HEK293 (cell line): ENCODE measurements around the gene POLN.

Source experiments
- CTCF ChIA-PET: fragments of 350-600 bp; formaldehyde crosslinking; extraction: SDS; loops from one replicate; lab custom pipeline; 2021; ENCODE audit warnings: antibody characterized with exemption; lab: Yijun Ruan, JAX
- POLR2A ChIA-PET: fragments of 300-600 bp; formaldehyde crosslinking; extraction: SDS; loops from one replicate; lab custom pipeline; 2020; ENCODE audit warnings: antibody characterized with exemption, inconsistent platforms; lab: Yijun Ruan, JAX
- H3K27ac ChIP-seq: fragments of 200-500 bp; sonication (Bioruptor generic); 2 replicates; pipeline ENCODE4 v1.5.1; 2014; ENCODE audit warnings: low read depth, low read length, control low read depth, inconsistent platforms; ENCODE audit errors: extremely low read depth
- H3K36me3 ChIP-seq, 2 experiments: fragments of 200-500 bp in 1 of 2; sonication (Bioruptor generic) in 1 of 2; 1 replicate in 1 of 2; 2 replicates in 1 of 2; pipeline ENCODE4 v1.5.1; 2014 to 2017; ENCODE audit warnings: inconsistent platforms in 2 of 2, low read length in 2 of 2; ENCODE audit not compliant: control insufficient read depth in 2 of 2, insufficient read depth in 1 of 2
- H3K4me1 ChIP-seq: fragments of 200-500 bp; sonication (Bioruptor generic); 2 replicates; pipeline ENCODE4 v1.5.1; 2014; ENCODE audit warnings: mild to moderate bottlenecking, low read length, inconsistent platforms; ENCODE audit not compliant: control insufficient read depth, insufficient read depth
- H3K4me3 ChIP-seq: 2 replicates; pipeline ENCODE4 v1.5.1; 2011; ENCODE audit warnings: low read depth, mild to moderate bottlenecking, control low read depth, low read length, moderate library complexity
- H3K9me3 ChIP-seq: fragments of 200-500 bp; sonication (Bioruptor generic); 2 replicates; pipeline ENCODE4 v1.5.1; 2014; ENCODE audit warnings: low read depth, low read length, inconsistent platforms; ENCODE audit not compliant: control insufficient read depth, insufficient read depth
- KLF1 ChIP-seq: fragments of 450-650 bp; formaldehyde crosslinking; IDR thresholded peaks from 2 replicates; pipeline ENCODE4 v1.5.1; 2016; ENCODE audit warnings: missing biosample characterization, missing genetic modification characterization
- KLF16 ChIP-seq: fragments of 450-650 bp; formaldehyde crosslinking; IDR thresholded peaks from 2 replicates; pipeline ENCODE4 v1.5.1; 2017; ENCODE audit warnings: missing biosample characterization, missing genetic modification characterization
- SP3 ChIP-seq: fragments of 450-650 bp; formaldehyde crosslinking; IDR thresholded peaks from 2 replicates; pipeline ENCODE4 v1.5.1; 2016; ENCODE audit warnings: missing biosample characterization, missing genetic modification characterization
- ZBTB11 ChIP-seq: fragments of 450-650 bp; formaldehyde crosslinking; conservative IDR thresholded peaks from 2 replicates; pipeline ENCODE4 v1.5.1; 2016; ENCODE audit warnings: low read depth, missing biosample characterization, missing genetic modification characterization
- ZBTB26 ChIP-seq: fragments of 450-650 bp; formaldehyde crosslinking; optimal IDR thresholded peaks from 2 replicates; pipeline ENCODE3; 2016; ENCODE audit warnings: missing biosample characterization, mild to moderate bottlenecking, missing genetic modification characterization
- ZIC2 ChIP-seq: fragments of 450-650 bp; formaldehyde crosslinking; IDR thresholded peaks from 2 replicates; pipeline ENCODE4 v1.5.1; 2016; ENCODE audit warnings: missing biosample characterization, missing genetic modification characterization
- ZNF138 ChIP-seq: fragments of 450-650 bp; formaldehyde crosslinking; IDR thresholded peaks from 2 replicates; pipeline ENCODE4 v1.5.1; 2016; ENCODE audit warnings: missing biosample characterization, missing genetic modification characterization, borderline replicate concordance
- ZNF174 ChIP-seq: fragments of 450-650 bp; formaldehyde crosslinking; IDR thresholded peaks from 2 replicates; pipeline ENCODE4 v1.5.0; 2017; ENCODE audit warnings: missing biosample characterization, mild to moderate bottlenecking, missing genetic modification characterization
- ZNF280C ChIP-seq: fragments of 450-650 bp; formaldehyde crosslinking; IDR thresholded peaks from 2 replicates; pipeline ENCODE4 v1.5.1; 2016; ENCODE audit warnings: missing biosample characterization, missing genetic modification characterization
- ZNF311 ChIP-seq: fragments of 450-650 bp; formaldehyde crosslinking; IDR thresholded peaks from 2 replicates; pipeline ENCODE4 v1.5.1; 2017; ENCODE audit warnings: missing biosample characterization, missing genetic modification characterization, borderline replicate concordance
- ZNF341 ChIP-seq: fragments of 450-650 bp; formaldehyde crosslinking; IDR thresholded peaks from 2 replicates; pipeline ENCODE4; 2016; ENCODE audit warnings: low read depth, missing biosample characterization, missing genetic modification characterization
- ZNF391 ChIP-seq: fragments of 450-650 bp; formaldehyde crosslinking; IDR thresholded peaks from 2 replicates; pipeline ENCODE4 v1.5.1; 2016; ENCODE audit warnings: low read depth, missing biosample characterization, missing genetic modification characterization, borderline replicate concordance
- ZNF404 ChIP-seq: fragments of 450-650 bp; formaldehyde crosslinking; IDR thresholded peaks from 2 replicates; pipeline ENCODE4 v1.5.1; 2017; ENCODE audit warnings: missing biosample characterization, missing genetic modification characterization
- ZNF433 ChIP-seq: fragments of 450-650 bp; formaldehyde crosslinking; IDR thresholded peaks from 2 replicates; pipeline ENCODE4 v1.5.1; 2016; ENCODE audit warnings: missing biosample characterization, missing genetic modification characterization, low read depth
- ZNF488 ChIP-seq: fragments of 450-650 bp; formaldehyde crosslinking; IDR thresholded peaks from 2 replicates; pipeline ENCODE4 v1.5.1; 2016; ENCODE audit warnings: missing biosample characterization, missing genetic modification characterization
- ZNF501 ChIP-seq: fragments of 450-650 bp; formaldehyde crosslinking; IDR thresholded peaks from 2 replicates; pipeline ENCODE4 v1.5.1; 2016; ENCODE audit warnings: missing biosample characterization, missing genetic modification characterization
- ZNF623 ChIP-seq: fragments of 450-650 bp; formaldehyde crosslinking; IDR thresholded peaks from 2 replicates; pipeline ENCODE4 v1.5.1; 2016; ENCODE audit warnings: missing biosample characterization, missing genetic modification characterization
- ZNF658 ChIP-seq: fragments of 450-650 bp; formaldehyde crosslinking; IDR thresholded peaks from 2 replicates; pipeline ENCODE4; 2016; ENCODE audit warnings: missing biosample characterization, missing genetic modification characterization
- ZNF677 ChIP-seq: fragments of 450-650 bp; IDR thresholded peaks from 2 replicates; pipeline ENCODE4 v1.5.0; 2018; ENCODE audit warnings: missing biosample characterization, mild to moderate bottlenecking, missing genetic modification characterization, moderate library complexity
- ZNF707 ChIP-seq: fragments of 450-650 bp; formaldehyde crosslinking; IDR thresholded peaks from 2 replicates; pipeline ENCODE4 v1.5.1; 2016; ENCODE audit warnings: missing biosample characterization, missing genetic modification characterization
- ZXDB ChIP-seq: fragments of 450-650 bp; formaldehyde crosslinking; IDR thresholded peaks from 2 replicates; pipeline ENCODE4 v1.5.1; 2016; ENCODE audit warnings: missing biosample characterization, missing genetic modification characterization

POLN gene

GRCh38 chr4:2272026-2272827, 30.3 kb upstream of the POLN start:
- no peaks in the 10 kb centered on the region for H3K9me3 ChIP-seq
- H3K4me3 ChIP-seq: no peak overlapping the region
- POLR2A ChIA-PET: no interaction called here
- no peak for TF ChIP-seq ZNF391
- TF ChIP-seq ZNF707 (tag by site-specific recombination): no peak
- no peak for TF ChIP-seq ZNF280C (tag by site-specific recombination)
- no peak for TF ChIP-seq SP3 (tag by site-specific recombination)
- TF ChIP-seq ZNF623 (tag by site-specific recombination): no peak
- no peak for TF ChIP-seq ZNF311 (tag by site-specific recombination)
- TF ChIP-seq ZNF174 (tag by site-specific recombination): no peak
- no peak for TF ChIP-seq ZNF658 (tag by site-specific recombination)
- no peak for TF ChIP-seq ZBTB26 (tag by site-specific recombination)
- no peak for TF ChIP-seq ZNF501 (tag by site-specific recombination)
- TF ChIP-seq ZNF677 (tag by site-specific recombination): no peak
- no peak for TF ChIP-seq KLF16 (tag by site-specific recombination)
- no peak for TF ChIP-seq ZNF138
- TF ChIP-seq, all 188 proteins: peak for 0
- Histone ChIP-seq H3K4me1 (no peaks in the 10 kb centered on the region), H3K36me3 (no peaks in the 10 kb centered on the region), H3K27ac (no peak overlapping the region)
- CTCF ChIA-PET: no interaction called here

- no peaks in the 10 kb centered on the region for H3K9me3 ChIP-seq
- no peak overlapping the region for H3K4me3 ChIP-seq
- TF ChIP-seq ZNF404 (tag by site-specific recombination): no peak
- TF ChIP-seq ZIC2 (tag by site-specific recombination): peak; percentile 52
- no peak for TF ChIP-seq KLF1
- H3K36me3 ChIP-seq: no peaks in the 10 kb centered on the region
- H3K4me1 ChIP-seq: no peaks in the 10 kb centered on the region
- H3K27ac ChIP-seq: no peak overlapping the region
- POLR2A ChIA-PET: interaction anchor here (0.6 kb wide), 1 partner anchor 88 kb away, joined by 3 read pairs; no protein-coding TSS in a partner anchor
- CTCF ChIA-PET: no interaction called here
Measured at GRCh38 chr4:2271279-2272025, 29.5 kb upstream of the POLN start.

- Histone ChIP-seq H3K9me3 (no peaks in the 10 kb centered on the region), H3K4me3 (no peak overlapping the region), H3K4me1 (no peaks in the 10 kb centered on the region), H3K36me3 (no peaks in the 10 kb centered on the region), H3K27ac (no peak overlapping the region)
- ChIA-PET CTCF (no interaction called here), POLR2A (interaction anchor here (0.6 kb wide), 1 partner anchor 89 kb away, joined by 3 read pairs; no protein-coding TSS in a partner anchor)
- TF ChIP-seq ZNF341 (tag by site-specific recombination): no peak
- no peak for TF ChIP-seq ZNF488 (tag by site-specific recombination)
- TF ChIP-seq ZXDB (tag by site-specific recombination): no peak
- no peak for TF ChIP-seq ZNF433 (tag by site-specific recombination)
- no peak for TF ChIP-seq ZBTB11 (tag by site-specific recombination)
Measured at GRCh38 chr4:2270341-2271165, 28.6 kb upstream of the POLN start.
